ENCODE results near the gene AZU1. TPM values are rescaled to one million over a fixed set of nuclear protein-coding genes. Genes with fewer than 3 reads are reported as not detected.
A peak's percentile ranks its signal among the peaks of the same experiment; 100 is the strongest.

AZU1 gene
- total RNA-seq, 1 donor from 2014 or later: not detected

GRCh38 chr19:855142-855541, 27.5 kb downstream of the AZU1 start:
- Mint-ChIP-seq H3K4me3 (no peak overlapping the region), H3K36me3 (ENCODE audit: low read depth) (no peaks in the 10 kb centered on the region), H3K27ac (no peak overlapping the region), H3K9me3 (no peaks in the 10 kb centered on the region), H3K27me3 (peaks cover 15% of the 10 kb centered on the region), H3K4me1 (no peaks in the 10 kb centered on the region)
- intact Hi-C loops (cut with micrococcal nuclease): no loop called here
- no peak for DNase-seq

- no peaks in the 10 kb centered on the region for H3K4me1 Mint-ChIP-seq
- H3K4me3 Mint-ChIP-seq: no peak overlapping the region
- intact Hi-C loops (cut with micrococcal nuclease): no loop called here
- H3K27me3 Mint-ChIP-seq: peaks cover 15% of the 10 kb centered on the region
- no peak for DNase-seq
- no peak overlapping the region for H3K27ac Mint-ChIP-seq
- no peaks in the 10 kb centered on the region for H3K36me3 Mint-ChIP-seq (ENCODE audit: low read depth)
- no peaks in the 10 kb centered on the region for H3K9me3 Mint-ChIP-seq
Observed at GRCh38 chr19:855566-856120, 28.0 kb downstream of the AZU1 start.

GRCh38 chr19:858284-858683, 30.6 kb downstream of the AZU1 start:
- DNase-seq: no peak
- no peaks in the 10 kb centered on the region for H3K36me3 Mint-ChIP-seq (ENCODE audit: low read depth)
- H3K9me3 Mint-ChIP-seq: no peaks in the 10 kb centered on the region
- no peak overlapping the region for H3K27ac Mint-ChIP-seq
- H3K4me3 Mint-ChIP-seq: no peak overlapping the region
- intact Hi-C loops (cut with micrococcal nuclease): no loop called here
- H3K4me1 Mint-ChIP-seq: peaks cover 4% of the 10 kb centered on the region
- H3K27me3 Mint-ChIP-seq: peaks cover 14% of the 10 kb centered on the region

- H3K4me3 Mint-ChIP-seq: no peak within 1 kb of the TSS
- H3K9me3 Mint-ChIP-seq: no peaks in the 10 kb centered on the region
- no peak for DNase-seq
- H3K27me3 Mint-ChIP-seq: peaks cover 12% of the 10 kb centered on the region
- no peak within 1 kb of the TSS for H3K27ac Mint-ChIP-seq
- intact Hi-C loops (cut with micrococcal nuclease): no loop called here
- no peaks in the 10 kb centered on the region for H3K36me3 Mint-ChIP-seq (ENCODE audit: low read depth)
- H3K4me1 Mint-ChIP-seq: peaks cover 5% of the 10 kb centered on the region
Observed at GRCh38 chr19:858868-859843, 31.5 kb downstream of the AZU1 start, which contains the start of gene CFD. Gene CFD (plus strand): TSS chr19:859664. CDS start chr19:859690, 26 bp downstream.

- no peaks in the 10 kb centered on the region for H3K36me3 Mint-ChIP-seq (ENCODE audit: low read depth)
- intact Hi-C loops (cut with micrococcal nuclease): no loop called here
- H3K4me1 Mint-ChIP-seq: peaks cover 5% of the 10 kb centered on the region
- H3K9me3 Mint-ChIP-seq: no peaks in the 10 kb centered on the region
- peaks cover 12% of the 10 kb centered on the region for H3K27me3 Mint-ChIP-seq
- peak overlapping the region; percentile 47 for H3K4me3 Mint-ChIP-seq
- no peak for DNase-seq
- H3K27ac Mint-ChIP-seq: no peak overlapping the region
Observed at GRCh38 chr19:861141-861755, 33.6 kb downstream of the AZU1 start.

GRCh38 chr19:861756-862580, 34.3 kb downstream of the AZU1 start:
- H3K36me3 Mint-ChIP-seq (ENCODE audit: low read depth): no peaks in the 10 kb centered on the region
- peak overlapping the region; percentile 72 for H3K27ac Mint-ChIP-seq
- no peaks in the 10 kb centered on the region for H3K9me3 Mint-ChIP-seq
- peaks cover 5% of the 10 kb centered on the region for H3K4me1 Mint-ChIP-seq
- peak; percentile 86 for DNase-seq
- intact Hi-C loops (cut with micrococcal nuclease): loop anchor here (1.0 to 2.0 kb wide), 3 partner anchors 10 to 121 kb away; no protein-coding TSS in a partner anchor
- H3K27me3 Mint-ChIP-seq: peaks cover 12% of the 10 kb centered on the region
- peak overlapping the region; percentile 79 for H3K4me3 Mint-ChIP-seq

- peak; percentile 95 for DNase-seq
- intact Hi-C loops (cut with micrococcal nuclease): loop anchor here (1.0 to 2.0 kb wide), 3 partner anchors 10 to 120 kb away; no protein-coding TSS in a partner anchor
- Mint-ChIP-seq H3K4me3 (peak overlapping the region; percentile 79), H3K36me3 (ENCODE audit: low read depth) (peaks cover 5% of the 10 kb centered on the region), H3K4me1 (peaks cover 5% of the 10 kb centered on the region), H3K27me3 (peaks cover 11% of the 10 kb centered on the region), H3K27ac (peak overlapping the region; percentile 72), H3K9me3 (no peaks in the 10 kb centered on the region)
Observed at GRCh38 chr19:862581-863314, 35.1 kb downstream of the AZU1 start.

- peak overlapping the region; percentile 79 for H3K4me3 Mint-ChIP-seq
- peak overlapping the region; percentile 25 for H3K27ac Mint-ChIP-seq
- DNase-seq: no peak
- H3K27me3 Mint-ChIP-seq: peaks cover 10% of the 10 kb centered on the region
- H3K4me1 Mint-ChIP-seq: peaks cover 5% of the 10 kb centered on the region
- H3K9me3 Mint-ChIP-seq: no peaks in the 10 kb centered on the region
- intact Hi-C loops (cut with micrococcal nuclease): loop anchor here (2.0 kb wide), 1 partner anchor 120 kb away; no protein-coding TSS in a partner anchor
- H3K36me3 Mint-ChIP-seq (ENCODE audit: low read depth): peaks cover 5% of the 10 kb centered on the region
Observed at GRCh38 chr19:863315-863620, 35.6 kb downstream of the AZU1 start.

GRCh38 chr19:866769-867300, 39.2 kb downstream of the AZU1 start:
- DNase-seq: no peak
- intact Hi-C loops (cut with micrococcal nuclease): no loop called here
- Mint-ChIP-seq H3K4me3 (no peak overlapping the region), H3K27me3 (no peaks in the 10 kb centered on the region), H3K36me3 (ENCODE audit: low read depth) (peaks cover 17% of the 10 kb centered on the region), H3K9me3 (no peaks in the 10 kb centered on the region), H3K27ac (no peak overlapping the region), H3K4me1 (peaks cover 10% of the 10 kb centered on the region)

- Mint-ChIP-seq H3K9me3 (no peaks in the 10 kb centered on the region), H3K4me3 (no peak overlapping the region), H3K4me1 (peaks cover 13% of the 10 kb centered on the region), H3K27ac (no peak overlapping the region), H3K36me3 (ENCODE audit: low read depth) (peaks cover 17% of the 10 kb centered on the region), H3K27me3 (no peaks in the 10 kb centered on the region)
- DNase-seq: no peak
- intact Hi-C loops (cut with micrococcal nuclease): no loop called here
Observed at GRCh38 chr19:867301-867793, 39.7 kb downstream of the AZU1 start.

GRCh38 chr19:867855-868457, 40.3 kb downstream of the AZU1 start:
- H3K27ac Mint-ChIP-seq: no peak overlapping the region
- peaks cover 17% of the 10 kb centered on the region for H3K36me3 Mint-ChIP-seq (ENCODE audit: low read depth)
- no peaks in the 10 kb centered on the region for H3K27me3 Mint-ChIP-seq
- peaks cover 13% of the 10 kb centered on the region for H3K4me1 Mint-ChIP-seq
- no peaks in the 10 kb centered on the region for H3K9me3 Mint-ChIP-seq
- DNase-seq: no peak
- H3K4me3 Mint-ChIP-seq: no peak overlapping the region
- intact Hi-C loops (cut with micrococcal nuclease): no loop called here

- no peaks in the 10 kb centered on the region for H3K9me3 Mint-ChIP-seq
- H3K4me1 Mint-ChIP-seq: peaks cover 13% of the 10 kb centered on the region
- no peaks in the 10 kb centered on the region for H3K27me3 Mint-ChIP-seq
- no peak for DNase-seq
- H3K36me3 Mint-ChIP-seq (ENCODE audit: low read depth): peaks cover 17% of the 10 kb centered on the region
- no peak overlapping the region for H3K27ac Mint-ChIP-seq
- H3K4me3 Mint-ChIP-seq: no peak overlapping the region
- intact Hi-C loops (cut with micrococcal nuclease): no loop called here
Observed at GRCh38 chr19:868458-869244, 41.0 kb downstream of the AZU1 start.

Measured in activated CD4-positive, alpha-beta T cell treated with anti-CD3 and anti-CD28 coated beads, Interleukin-2, amount 10 ng/mL, durations not matched to agents 24 days and 14 days (primary cell).